Activated CD4-positive, alpha-beta T cell treated with anti-CD3 and anti-CD28 coated beads for 4 hours (primary cell): ENCODE results near the gene PLEKHN1.
"Not testable (repeated sequence)": the region's sequence is repeated elsewhere in the genome, so short reads cannot be mapped to it uniquely, and the experiment has no call there.

Experiments
- DNase-seq, 2 donors: peaks; one replicate each; pipeline ENCODE4 v3.0.0-alpha.2; 2020

The PLEKHN1 gene

DNA sequence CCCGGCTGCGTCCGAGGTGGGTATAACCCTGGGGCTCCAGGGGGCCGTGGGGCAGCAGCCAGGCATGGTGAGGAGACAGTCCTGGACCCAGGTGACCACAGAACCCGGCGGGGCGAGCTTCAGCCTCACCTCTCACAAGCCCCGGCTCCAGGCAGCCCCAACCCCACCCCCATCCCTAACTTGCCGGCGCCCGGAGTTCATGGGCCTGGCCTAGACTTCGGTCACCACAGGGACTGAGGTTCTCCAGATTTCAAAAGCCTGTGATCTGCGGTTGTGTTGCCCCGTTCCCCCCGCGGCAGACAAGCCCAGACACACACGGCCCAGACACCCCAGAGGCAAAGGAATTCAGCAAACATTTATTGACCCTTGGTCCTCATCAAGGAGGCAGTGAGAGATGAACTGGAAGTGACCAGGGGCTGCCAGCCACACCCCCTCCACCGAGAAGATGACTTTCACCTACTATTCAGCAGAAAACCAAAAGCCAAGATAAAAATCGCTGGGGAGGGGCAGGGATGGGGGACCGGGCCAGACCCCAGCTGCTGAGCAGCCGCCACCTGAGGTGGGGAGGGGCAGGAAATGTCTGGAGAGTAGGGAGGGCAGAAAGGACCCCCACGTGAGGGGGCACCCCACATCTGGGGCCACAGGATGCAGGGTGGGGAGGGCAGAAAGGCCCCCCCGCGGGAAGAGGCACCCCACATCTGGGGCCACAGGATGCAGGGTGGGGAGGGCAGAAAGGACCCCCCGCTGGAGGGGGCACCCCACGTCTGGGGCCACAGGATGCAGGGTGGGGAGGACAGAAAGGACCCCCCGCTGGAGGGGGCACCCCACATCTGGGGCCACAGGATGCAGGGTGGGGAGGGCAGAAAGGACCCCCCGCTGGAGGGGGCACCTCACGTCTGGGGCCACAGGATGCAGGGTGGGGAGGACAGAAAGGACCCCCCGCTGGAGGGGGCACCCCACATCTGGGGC, 29.7 kb downstream of the PLEKHN1 start:
- DNase-seq: no peak

DNA sequence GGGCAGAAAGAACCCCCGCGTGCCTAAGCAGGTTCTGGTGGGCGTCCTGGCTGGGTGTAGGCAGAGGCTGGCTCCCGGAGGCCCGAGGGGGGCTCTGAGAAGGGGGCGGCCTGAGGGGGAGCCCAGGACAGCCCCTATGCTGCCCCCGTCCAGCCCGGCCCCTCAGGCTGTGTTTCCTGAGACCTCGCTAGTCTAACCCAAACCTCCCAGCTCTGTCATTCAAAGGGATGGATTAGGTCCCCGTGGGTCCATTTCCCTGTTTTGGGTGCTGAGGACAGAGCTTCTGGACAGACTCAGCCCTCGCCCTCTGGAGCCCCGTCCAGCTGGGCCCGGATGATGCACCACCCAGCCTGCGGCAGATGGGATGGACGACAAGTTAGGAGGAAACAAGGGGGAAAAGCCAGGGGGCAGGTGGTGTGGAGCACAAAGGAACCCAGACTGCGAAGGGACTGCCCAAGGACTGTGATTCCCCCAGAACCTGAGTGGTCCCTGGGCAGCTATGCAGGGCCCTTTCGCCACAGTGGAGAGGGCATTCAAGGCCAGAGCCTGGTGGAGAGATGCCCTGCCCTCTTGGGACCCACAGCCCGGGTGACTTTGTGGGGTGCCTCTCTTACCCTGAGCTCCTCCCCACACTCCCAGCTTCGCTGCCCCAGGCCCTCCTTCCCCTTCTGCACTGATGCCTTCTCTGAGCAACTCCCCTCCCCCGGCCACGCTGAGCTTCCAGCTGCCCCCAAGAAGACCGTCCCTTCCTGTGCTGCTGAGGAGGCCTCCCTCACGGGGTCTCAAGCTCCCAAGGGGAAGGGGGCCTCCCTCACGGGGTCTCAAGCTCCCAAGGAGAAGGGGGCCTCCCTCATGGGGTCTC, 30.8 kb downstream of the PLEKHN1 start:
- no peak for DNase-seq

DNA sequence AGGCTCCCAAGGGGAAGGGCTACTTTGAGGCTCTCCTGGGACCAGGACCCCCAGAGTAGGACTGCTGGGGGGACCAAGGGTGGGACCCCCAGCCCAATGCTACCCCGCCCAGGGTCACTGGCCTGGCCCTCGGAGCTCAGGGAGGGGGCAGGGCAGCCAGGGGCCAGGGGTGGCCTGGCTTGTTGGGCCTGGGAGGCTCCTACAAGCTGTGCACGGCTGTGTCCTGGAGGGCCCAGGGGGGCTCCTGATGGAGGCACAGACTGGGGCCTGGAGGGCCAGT, 31.4 kb downstream of the PLEKHN1 start:
- DNase-seq: no peak

DNA sequence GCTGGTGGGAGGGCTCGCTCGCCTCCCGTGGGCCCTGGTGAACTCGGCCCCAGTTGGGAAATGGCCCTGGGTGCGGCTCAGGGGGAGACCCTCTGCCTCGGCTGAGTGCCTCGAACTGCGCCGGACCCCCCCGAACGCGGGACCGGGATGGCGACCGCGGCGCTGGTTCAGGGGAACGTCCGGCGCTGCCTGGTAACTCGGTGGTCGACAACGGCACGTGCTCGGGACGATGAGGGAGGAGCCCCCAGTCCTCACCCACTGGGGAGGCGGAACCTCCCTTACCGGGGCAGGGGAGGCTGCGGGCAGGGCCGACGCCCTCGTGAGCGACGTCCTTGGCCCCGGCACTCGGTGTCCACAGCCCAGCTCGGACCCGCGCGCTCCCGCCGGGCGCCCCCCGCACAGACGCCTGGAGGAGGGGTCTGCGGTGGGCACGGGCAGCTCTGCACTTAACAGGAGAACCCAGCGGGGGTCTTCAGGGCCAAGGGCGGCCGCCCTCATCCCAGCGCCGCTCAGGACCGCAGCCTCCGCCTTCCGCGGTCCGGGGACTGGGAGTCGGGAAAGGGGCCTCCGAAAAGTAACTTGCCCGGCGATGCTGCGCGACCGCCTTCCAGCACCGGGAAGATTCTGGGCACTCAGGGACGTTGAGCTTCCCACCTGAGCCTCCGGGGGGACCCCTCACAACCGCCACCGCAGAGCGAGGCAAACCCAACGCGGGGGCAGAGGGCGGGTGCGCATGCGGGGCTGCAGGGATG, 31.9 kb downstream of the PLEKHN1 start:
- no peak for DNase-seq

DNA sequence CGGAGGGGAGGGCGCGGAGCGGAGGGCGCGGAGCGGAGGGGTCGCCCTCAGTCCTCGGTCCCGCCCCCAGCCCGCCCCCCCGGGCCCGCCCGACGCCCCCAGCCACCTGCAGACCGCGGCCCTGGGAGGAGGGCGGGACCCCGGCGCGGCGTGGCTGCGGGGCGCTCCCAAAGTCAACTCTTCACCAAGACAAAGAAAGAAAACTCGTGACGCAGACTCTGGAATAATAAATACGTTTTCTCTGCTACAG, 32.4 kb downstream of the PLEKHN1 start:
- no peak for DNase-seq

DNA sequence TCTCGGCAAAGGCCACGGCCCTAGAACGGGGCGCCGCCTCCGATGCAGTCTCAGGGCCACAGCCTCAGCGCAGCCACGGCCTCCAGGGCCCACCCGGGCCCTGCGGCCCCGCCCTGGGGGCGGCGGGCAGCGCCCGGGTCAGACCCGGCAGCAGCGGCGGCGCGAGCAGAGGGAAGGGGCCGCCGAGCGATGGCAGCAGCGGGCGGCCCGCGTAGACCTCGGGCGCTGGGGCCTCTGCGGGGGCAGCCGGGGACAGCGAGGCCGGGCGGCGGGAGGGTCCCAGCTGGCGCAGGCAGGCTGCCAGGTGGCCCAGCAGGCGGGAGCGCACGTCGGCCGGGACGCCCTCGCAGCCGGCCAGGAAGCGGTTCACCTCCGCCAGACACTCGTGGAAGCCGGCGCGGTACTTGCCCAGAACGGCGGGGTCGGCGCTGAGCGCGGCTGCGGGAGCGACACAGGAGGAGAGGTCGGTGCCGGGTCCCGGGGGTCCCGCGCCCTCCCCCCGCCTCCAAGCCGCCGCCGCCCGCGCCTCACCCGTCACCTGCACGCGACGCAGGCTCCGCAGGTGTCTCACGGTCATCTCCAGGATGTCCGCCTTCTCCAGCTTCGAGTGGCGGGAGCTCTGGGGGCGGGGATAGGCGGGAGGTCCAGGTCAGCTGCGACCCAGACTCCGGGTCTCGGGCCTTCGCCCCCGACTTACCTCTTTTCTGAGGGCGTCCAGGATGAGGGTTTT, 32.9 kb downstream of the PLEKHN1 start:
- no peak for DNase-seq

DNA sequence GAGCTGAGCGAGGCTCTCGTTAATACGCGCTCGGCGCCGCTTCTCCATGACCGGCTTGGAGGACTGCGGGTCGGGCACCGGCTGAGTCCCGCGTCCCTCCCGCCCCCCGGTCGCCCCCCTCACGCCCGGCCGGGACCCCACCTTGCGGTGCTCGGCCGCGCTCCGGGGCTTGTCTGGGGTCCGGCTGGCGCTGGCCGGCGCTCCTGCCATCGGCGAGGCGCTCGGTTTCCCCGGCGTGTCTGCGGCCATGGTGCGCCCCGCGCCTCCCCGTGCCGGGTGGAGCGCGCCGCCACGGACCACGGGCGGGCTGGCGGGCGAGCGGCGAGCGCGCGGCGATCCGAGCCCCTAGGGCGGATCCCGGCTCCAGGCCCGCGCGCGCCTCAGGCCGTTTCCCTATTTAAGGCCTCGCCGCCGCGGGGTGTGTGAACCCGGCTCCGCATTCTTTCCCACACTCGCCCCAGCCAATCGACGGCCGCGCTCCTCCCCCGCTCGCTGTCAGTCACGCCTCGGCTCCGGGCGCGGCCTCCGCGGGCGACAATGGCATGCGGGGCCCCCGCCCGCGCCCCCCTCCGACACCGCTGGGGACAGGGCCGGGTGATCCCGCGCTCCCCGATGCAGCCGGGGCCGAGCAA, 33.6 kb downstream of the PLEKHN1 start, which contains the start of gene HES4:
TSS of gene HES4 (minus strand) at position 373 of the 632 bp plus-strand sequence. CDS start at position 249, 124 bp downstream.
- DNase-seq: peak; percentile 71 to 77

DNA sequence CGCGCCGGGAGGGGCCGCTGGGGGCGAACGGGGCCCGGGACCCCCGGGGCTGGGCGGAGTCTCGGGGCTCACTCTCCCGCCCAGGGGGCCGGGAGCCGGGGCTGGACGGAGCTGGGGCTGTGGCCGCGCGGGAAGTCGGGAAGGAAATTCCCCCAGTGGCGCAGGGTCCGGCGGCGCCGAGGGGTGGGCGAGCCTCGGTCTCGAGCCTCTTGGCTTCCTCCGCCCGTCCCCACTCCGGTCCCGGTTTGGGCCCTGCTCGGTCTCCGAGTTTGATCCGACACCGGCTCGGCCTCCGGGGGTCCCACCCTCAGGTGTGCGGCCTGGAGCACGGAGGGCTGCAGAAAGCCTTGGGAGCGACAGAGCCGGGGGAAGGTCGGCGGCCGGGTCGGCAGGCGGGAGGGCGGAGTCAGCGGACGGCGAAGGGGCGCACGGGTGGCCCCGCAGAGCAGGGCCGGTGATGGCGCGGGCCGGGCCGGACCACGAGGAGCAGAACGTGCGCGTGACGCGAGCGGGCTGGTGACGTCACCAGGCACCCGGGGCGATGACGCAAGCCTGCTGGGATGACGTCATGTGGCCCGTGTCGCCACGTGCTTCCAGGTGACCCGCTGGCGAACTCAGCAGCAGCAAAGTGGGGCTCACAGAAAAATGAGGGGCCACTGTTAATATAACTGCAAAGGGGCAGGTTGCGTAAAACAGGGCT, 34.2 kb downstream of the PLEKHN1 start:
- DNase-seq: peak; percentile 73 to 76

DNA sequence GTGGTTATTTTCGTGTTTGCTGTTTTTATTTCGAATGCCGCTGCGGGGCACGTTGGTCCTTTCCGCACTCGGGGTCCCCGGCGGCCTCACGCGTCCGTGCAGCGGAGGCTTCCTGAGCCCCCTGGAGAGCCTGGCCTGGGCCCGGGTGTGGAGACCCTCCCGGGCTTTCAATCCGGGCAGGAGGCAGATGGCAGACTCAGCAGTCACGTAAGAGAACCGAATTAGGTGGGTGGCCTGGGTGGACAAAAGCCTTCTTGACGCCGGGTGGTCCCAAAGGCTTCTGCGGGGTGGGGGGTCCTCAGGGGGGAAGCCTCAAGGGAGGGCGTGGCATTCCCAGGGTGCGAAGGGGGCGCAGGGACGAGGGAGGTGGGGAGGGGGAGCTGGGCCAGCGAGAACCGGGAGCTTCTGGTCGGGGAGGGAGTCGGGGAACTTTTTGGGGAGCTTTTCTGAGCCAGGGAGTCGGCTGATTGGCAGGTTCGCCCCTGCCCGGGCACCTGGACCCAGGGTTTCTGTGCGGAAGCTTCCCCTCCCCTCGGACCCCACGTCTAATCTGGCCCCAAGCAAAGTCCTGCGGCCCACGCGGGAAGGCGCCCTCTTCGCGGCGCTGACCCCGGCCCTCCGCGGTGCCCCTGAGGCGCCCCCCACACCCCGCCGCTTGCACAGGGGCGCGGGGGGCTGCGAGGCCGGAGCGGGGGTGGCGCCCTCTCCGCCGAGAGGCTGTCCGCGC, 34.9 kb downstream of the PLEKHN1 start:
- no peak for DNase-seq

DNA sequence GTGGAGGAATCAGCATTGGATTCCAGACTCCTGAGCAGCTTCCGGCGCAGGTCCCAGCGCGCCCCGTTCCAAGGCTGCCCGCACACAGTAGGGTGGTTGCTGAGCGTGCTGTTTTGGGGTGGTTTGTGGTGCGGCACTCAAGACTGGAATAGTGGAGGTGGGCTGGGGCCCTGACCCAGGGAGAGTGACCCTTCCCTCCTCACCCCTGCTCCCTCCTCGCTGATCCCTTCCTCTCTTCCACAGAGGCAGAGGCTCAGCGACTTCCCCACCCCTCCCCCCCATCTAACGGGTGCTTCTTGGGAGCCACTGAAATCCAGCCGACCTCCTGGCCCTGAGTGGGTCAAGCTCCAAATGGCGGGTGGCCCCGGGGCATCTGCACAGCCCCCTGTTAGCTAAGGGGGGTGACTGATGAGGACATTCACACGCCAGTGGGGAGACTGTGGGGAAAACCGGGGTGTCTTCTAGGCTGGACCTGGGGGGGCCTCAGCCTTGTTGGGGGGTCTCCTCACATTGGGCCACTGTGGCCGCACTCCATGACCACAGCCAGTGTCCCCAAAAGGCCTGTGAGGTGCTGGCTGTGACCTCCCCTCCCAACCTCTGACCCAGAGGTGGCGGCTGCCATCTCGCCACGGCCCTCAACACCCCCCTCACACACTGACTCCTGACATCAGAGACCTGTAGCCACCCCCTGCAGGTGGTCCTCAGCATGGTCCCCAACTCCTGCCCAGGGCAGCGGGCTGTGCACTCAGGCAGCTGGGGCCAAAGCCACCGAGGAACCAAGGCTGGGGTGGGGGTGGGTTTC, 37.5 kb downstream of the PLEKHN1 start:
- no peak for DNase-seq

DNA sequence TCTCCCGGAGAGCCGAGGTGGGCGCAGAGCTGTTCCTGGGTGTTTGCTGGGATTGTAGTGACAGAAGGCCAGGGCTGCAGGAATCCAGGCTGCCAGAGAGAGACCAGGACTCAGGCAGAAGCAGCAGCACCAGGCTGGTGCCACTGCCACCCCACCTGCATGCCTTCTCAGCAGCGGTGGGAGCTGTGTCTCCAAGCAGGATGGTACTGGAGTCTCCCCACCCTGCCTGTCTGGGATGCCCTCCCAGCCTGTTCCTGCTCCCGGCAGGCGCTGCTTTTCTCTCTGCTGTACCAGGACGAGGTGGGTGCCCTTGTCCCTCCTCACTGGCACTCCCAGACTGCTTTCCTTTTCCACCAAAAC, 38.1 kb downstream of the PLEKHN1 start:
- no peak for DNase-seq

DNA sequence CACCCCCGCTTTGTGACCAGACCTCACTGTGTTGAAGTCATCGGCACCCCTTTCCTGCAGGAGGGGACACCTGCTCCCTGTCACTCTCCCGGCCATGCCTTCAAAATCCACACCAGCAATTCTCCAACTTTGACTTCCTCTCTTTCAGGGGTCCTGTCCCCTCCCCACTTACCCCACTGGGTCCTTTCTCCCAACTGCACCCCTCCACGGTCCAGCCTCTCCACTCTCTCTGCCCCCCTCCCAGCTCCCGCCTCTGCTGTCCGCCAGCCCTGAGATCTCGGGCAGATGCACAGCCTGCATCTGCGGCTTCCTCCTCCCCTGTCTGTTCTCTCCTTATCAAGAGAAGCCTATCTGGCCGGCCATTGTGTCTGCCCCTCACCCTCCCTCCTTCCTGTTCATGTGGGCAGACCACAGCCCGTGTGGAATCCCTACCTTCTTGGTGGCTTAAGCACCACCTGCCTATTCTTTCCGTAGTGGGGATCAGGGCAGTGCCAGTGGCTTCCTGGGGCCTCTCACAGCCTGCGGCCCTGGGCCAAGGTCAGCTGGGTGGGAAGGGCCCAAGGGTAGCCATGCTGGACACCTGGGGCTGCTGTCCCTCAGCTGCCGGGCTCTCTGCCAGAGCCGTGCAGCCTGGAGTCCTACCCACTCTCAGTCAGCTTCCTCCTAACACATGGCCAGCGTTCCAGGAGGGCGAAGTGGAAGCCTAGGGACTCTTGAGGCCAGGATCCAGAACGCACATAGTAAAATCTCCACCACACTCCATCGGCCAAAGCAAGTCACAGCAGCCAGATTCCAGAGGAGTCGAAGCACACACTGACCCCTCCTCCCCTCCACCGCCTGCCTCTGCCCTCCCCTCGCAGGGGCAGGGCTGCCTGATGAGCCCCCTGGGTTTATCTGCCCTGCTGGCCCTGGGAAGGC, 38.8 kb downstream of the PLEKHN1 start:
- no peak for DNase-seq

DNA sequence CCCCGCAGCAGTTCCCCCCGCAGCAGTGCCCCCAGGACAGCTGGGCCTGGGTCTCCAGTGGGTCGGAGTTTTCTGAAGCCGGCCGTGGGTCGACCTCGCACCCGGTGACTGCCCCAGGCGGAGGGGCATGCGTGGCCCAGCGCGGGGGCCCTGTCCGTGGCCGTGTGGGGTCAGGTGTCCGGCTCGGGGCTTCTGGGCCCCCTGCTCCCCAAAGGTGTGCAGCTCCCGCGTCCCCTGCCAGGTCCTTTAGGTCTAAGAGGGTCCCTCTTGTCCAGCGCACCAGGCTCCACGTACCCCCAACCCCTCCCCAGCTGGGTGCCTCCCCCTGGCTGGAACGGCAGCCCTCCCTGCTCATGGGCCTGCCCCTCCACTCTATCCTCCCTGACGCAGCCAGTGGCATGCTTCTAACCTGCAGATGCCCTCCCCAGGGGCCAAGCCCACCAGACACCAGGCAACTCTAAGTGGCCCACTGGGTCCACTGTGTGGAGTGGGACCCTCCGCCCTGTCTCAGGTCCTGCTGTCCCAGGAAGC, 39.6 kb downstream of the PLEKHN1 start:
- DNase-seq: no peak

DNA sequence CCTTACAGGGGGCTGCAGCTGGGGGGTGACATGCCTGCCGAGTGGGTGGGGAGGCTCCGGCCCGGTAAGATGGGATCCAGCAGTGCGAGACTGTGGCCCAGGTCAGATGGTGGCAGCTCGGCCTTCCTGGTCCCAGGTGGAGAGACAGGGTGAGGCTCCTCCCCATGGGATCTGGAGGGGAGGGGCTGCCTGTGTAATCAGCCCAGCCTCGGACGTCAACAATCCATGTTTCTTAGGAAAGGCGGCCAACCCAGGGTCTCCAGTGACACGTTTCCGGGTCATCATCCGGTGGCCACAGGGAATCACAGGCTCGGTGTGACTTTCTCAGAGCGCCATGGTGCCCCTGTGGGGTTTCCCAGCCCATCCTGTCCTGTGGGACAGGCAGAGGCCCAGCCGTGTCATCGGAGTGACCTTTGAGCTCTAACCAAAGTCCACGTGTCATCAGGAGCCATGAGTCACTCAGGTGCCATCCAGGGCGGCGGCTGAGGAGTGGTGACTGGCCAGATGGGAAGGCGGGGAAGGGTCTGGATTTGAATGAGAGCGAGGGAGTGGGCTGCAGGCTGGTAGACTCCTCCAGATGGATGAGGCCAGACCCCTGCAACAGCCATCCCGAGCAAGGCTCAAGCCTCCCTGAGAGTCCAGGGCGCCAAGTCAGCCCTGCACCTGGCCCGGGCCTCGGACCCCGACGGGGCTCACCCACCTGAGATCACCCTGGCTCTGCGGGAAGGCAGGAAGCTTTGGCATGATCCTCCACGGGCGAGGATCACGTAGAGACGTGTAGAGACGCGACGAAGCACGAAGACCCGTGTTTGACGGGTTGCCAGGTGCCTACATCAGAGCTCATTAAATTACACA, 40.2 kb downstream of the PLEKHN1 start:
- DNase-seq: no peak

DNA sequence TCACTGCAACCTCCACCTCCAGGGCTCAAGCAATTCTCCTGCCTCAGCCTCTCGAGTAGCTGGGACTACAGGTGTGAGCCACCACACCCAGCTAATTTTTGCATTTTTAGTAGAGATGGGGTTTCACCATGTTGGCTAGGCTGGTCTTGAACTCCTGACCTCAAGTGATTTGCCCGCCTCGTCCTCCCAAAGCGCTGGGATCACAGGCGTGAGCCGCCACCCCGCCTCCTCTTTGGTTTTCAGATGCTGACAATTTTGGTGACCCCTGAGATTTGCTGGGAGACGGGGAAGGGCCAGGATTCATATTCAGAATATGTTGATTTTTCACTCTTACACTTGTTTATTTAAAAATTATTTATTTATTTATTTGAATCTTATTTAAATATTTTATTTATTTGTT, 43.8 kb downstream of the PLEKHN1 start:
- not testable (repeated sequence) for DNase-seq

DNA sequence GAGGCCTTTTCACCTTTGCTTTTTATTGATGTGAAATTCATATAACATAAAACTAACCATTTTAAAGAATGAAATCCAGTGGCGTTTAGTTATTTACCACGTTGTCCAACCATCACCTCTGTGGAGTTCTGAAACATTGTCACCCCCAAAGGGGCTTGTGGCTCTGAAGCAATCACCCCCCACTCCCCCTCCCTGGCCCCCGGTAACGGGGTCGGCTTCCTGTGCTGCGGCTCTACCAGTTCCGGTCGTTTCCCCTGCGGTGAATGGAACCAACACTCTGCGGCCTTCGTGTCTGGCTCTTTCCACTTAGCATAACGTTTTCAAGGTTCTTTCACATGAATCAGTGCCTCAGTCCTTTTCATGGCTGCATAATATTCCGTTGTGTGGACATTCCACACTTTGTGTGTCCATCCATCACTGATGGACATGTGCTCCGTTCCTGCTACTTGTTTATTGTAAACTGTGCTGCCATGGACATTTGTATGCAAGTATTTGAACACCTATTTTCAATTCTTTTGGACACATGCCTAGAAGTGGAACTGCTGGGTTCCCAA, 45.2 kb downstream of the PLEKHN1 start:
- no peak for DNase-seq

DNA sequence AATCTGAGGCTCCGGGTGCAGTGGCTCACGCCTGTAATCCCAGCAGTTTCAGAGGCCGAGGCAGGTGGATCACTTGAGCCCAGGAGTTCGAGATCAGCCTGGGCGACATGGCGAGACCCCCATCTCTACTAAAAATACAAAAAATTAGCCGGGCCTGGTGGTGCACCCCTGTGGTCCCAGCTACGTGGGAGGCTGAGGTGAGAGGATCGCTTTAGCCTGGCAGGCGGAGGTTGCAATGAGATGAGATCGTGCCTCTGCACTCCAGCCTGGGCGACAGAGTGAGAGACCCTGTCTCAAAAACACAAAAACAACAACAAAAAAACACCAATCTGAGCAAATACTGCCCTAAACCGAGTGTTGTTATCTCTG, 46.4 kb downstream of the PLEKHN1 start:
- DNase-seq: not testable (repeated sequence)
